ENCODE results near the gene CLEC3B. TPM values are rescaled to one million over a fixed set of nuclear protein-coding genes. Genes with fewer than 3 reads are reported as not detected.
"Not testable (repeated sequence)": the region's sequence is repeated elsewhere in the genome, so short reads cannot be mapped to it uniquely, and the experiment has no call there.

The CLEC3B gene
- total RNA-seq, 1 donor, result 0.21 TPM

- Histone ChIP-seq H3K27me3 (ENCODE audit: insufficient read depth, low read length) (peaks cover 9% of the 10 kb centered on the region), H3K9me3 (ENCODE audit: low read depth, low read length) (no peaks in the 10 kb centered on the region), H3K4me3 (ENCODE audit: low read length) (no peak overlapping the region), H3K4me1 (ENCODE audit: insufficient read depth, low read length) (peaks cover 44% of the 10 kb centered on the region)
These were observed 9.6 kb downstream of the CLEC3B start for GRCh38 chr3:45035441-45036301.

GRCh38 chr3:45037720-45038455 is 11.8 kb downstream of the CLEC3B start:
- Histone ChIP-seq H3K27me3 (ENCODE audit: insufficient read depth, low read length) (peaks cover 9% of the 10 kb centered on the region), H3K4me3 (ENCODE audit: low read length) (no peak overlapping the region), H3K4me1 (ENCODE audit: insufficient read depth, low read length) (peaks cover 65% of the 10 kb centered on the region), H3K9me3 (ENCODE audit: low read depth, low read length) (no peaks in the 10 kb centered on the region)

GRCh38 chr3:45041666-45042065 is 15.6 kb downstream of the CLEC3B start:
- Histone ChIP-seq H3K9me3 (ENCODE audit: low read depth, low read length) (no peaks in the 10 kb centered on the region), H3K4me1 (ENCODE audit: insufficient read depth, low read length) (peaks cover 52% of the 10 kb centered on the region), H3K4me3 (ENCODE audit: low read length) (no peak overlapping the region), H3K27me3 (ENCODE audit: insufficient read depth, low read length) (peaks cover 6% of the 10 kb centered on the region)

- Histone ChIP-seq H3K9me3 (ENCODE audit: low read depth, low read length) (no peaks in the 10 kb centered on the region), H3K4me1 (ENCODE audit: insufficient read depth, low read length) (peaks cover 47% of the 10 kb centered on the region), H3K4me3 (ENCODE audit: low read length) (no peak overlapping the region), H3K27me3 (ENCODE audit: insufficient read depth, low read length) (peaks cover under 1% of the 10 kb centered on the region)
These were observed 16.1 kb downstream of the CLEC3B start for GRCh38 chr3:45042162-45042561.

- Histone ChIP-seq H3K4me1 (ENCODE audit: insufficient read depth, low read length) (peaks cover 42% of the 10 kb centered on the region), H3K27me3 (ENCODE audit: insufficient read depth, low read length) (no peaks in the 10 kb centered on the region)
These were observed 17.7 kb downstream of the CLEC3B start for GRCh38 chr3:45043728-45044299.

GRCh38 chr3:45048244-45048643 is 22.1 kb downstream of the CLEC3B start:
- Histone ChIP-seq H3K27me3 (ENCODE audit: insufficient read depth, low read length) (no peaks in the 10 kb centered on the region), H3K4me1 (ENCODE audit: insufficient read depth, low read length) (peaks cover 17% of the 10 kb centered on the region), H3K4me3 (ENCODE audit: low read length) (no peak overlapping the region), H3K9me3 (ENCODE audit: low read depth, low read length) (no peaks in the 10 kb centered on the region)

More at GRCh38 chr3:45043728-45044299, 17.7 kb downstream of the CLEC3B start:
- Histone ChIP-seq H3K4me3 (ENCODE audit: low read length) (no peak overlapping the region), H3K9me3 (ENCODE audit: low read depth, low read length) (no peaks in the 10 kb centered on the region)

- Histone ChIP-seq H3K4me3 (ENCODE audit: low read length) (no peak overlapping the region), H3K4me1 (ENCODE audit: insufficient read depth, low read length) (peaks cover 21% of the 10 kb centered on the region), H3K9me3 (ENCODE audit: low read depth, low read length) (no peaks in the 10 kb centered on the region), H3K27me3 (ENCODE audit: insufficient read depth, low read length) (no peaks in the 10 kb centered on the region)
These were observed 23.7 kb downstream of the CLEC3B start for GRCh38 chr3:45049807-45050206.

GRCh38 chr3:45051685-45052084 is 25.6 kb downstream of the CLEC3B start:
- Histone ChIP-seq H3K4me3 (ENCODE audit: low read length) (no peak overlapping the region), H3K9me3 (ENCODE audit: low read depth, low read length) (no peaks in the 10 kb centered on the region), H3K4me1 (ENCODE audit: insufficient read depth, low read length) (peaks cover 34% of the 10 kb centered on the region), H3K27me3 (ENCODE audit: insufficient read depth, low read length) (no peaks in the 10 kb centered on the region)

- H3K4me3 ChIP-seq (ENCODE audit: low read length); H3K27me3 ChIP-seq (ENCODE audit: insufficient read depth, low read length); H3K9me3 ChIP-seq (ENCODE audit: low read depth, low read length): not testable (repeated sequence)
- peaks cover 44% of the 10 kb centered on the region for H3K4me1 ChIP-seq (ENCODE audit: insufficient read depth, low read length)
These were observed 27.7 kb downstream of the CLEC3B start for GRCh38 chr3:45053805-45054195.

GRCh38 chr3:45054196-45054857 is 28.2 kb downstream of the CLEC3B start:
- Histone ChIP-seq H3K4me3 (ENCODE audit: low read length) (no peak overlapping the region), H3K9me3 (ENCODE audit: low read depth, low read length) (no peaks in the 10 kb centered on the region), H3K4me1 (ENCODE audit: insufficient read depth, low read length) (peaks cover 47% of the 10 kb centered on the region), H3K27me3 (ENCODE audit: insufficient read depth, low read length) (no peaks in the 10 kb centered on the region)

- Histone ChIP-seq H3K4me1 (ENCODE audit: insufficient read depth, low read length) (peaks cover 47% of the 10 kb centered on the region), H3K27me3 (ENCODE audit: insufficient read depth, low read length) (no peaks in the 10 kb centered on the region), H3K9me3 (ENCODE audit: low read depth, low read length) (no peaks in the 10 kb centered on the region), H3K4me3 (ENCODE audit: low read length) (no peak overlapping the region)
These were observed 28.9 kb downstream of the CLEC3B start for GRCh38 chr3:45055032-45055410.

- Histone ChIP-seq H3K4me1 (ENCODE audit: insufficient read depth, low read length) (peaks cover 47% of the 10 kb centered on the region), H3K4me3 (ENCODE audit: low read length) (no peak overlapping the region)
These were observed 29.5 kb downstream of the CLEC3B start for GRCh38 chr3:45055411-45056143.

GRCh38 chr3:45056608-45057301 is 30.7 kb downstream of the CLEC3B start:
- no peak overlapping the region for H3K4me3 ChIP-seq (ENCODE audit: low read length)
- H3K27me3 ChIP-seq (ENCODE audit: insufficient read depth, low read length), result no peaks in the 10 kb centered on the region

More at GRCh38 chr3:45055411-45056143, 29.5 kb downstream of the CLEC3B start:
- H3K9me3 ChIP-seq (ENCODE audit: low read depth, low read length), result no peaks in the 10 kb centered on the region
- no peaks in the 10 kb centered on the region for H3K27me3 ChIP-seq (ENCODE audit: insufficient read depth, low read length)

GRCh38 chr3:45057557-45057956 is 31.5 kb downstream of the CLEC3B start:
- Histone ChIP-seq H3K9me3 (ENCODE audit: low read depth, low read length) (no peaks in the 10 kb centered on the region), H3K4me3 (ENCODE audit: low read length) (no peak overlapping the region), H3K27me3 (ENCODE audit: insufficient read depth, low read length) (no peaks in the 10 kb centered on the region), H3K4me1 (ENCODE audit: insufficient read depth, low read length) (peaks cover 54% of the 10 kb centered on the region)

More at GRCh38 chr3:45056608-45057301, 30.7 kb downstream of the CLEC3B start:
- Histone ChIP-seq H3K4me1 (ENCODE audit: insufficient read depth, low read length) (peaks cover 49% of the 10 kb centered on the region), H3K9me3 (ENCODE audit: low read depth, low read length) (no peaks in the 10 kb centered on the region)

All from mononuclear cell (primary cell).